GM19455 (cell line): ENCODE measurements around the gene TOP1.

Source experiments
- ATAC-seq: cut with Tn5 transposase; IDR thresholded peaks from one replicate; pipeline ENCODE4 v1.9.1; 2021; ENCODE audit not compliant: unreplicated experiment

Gene TOP1

DNA sequence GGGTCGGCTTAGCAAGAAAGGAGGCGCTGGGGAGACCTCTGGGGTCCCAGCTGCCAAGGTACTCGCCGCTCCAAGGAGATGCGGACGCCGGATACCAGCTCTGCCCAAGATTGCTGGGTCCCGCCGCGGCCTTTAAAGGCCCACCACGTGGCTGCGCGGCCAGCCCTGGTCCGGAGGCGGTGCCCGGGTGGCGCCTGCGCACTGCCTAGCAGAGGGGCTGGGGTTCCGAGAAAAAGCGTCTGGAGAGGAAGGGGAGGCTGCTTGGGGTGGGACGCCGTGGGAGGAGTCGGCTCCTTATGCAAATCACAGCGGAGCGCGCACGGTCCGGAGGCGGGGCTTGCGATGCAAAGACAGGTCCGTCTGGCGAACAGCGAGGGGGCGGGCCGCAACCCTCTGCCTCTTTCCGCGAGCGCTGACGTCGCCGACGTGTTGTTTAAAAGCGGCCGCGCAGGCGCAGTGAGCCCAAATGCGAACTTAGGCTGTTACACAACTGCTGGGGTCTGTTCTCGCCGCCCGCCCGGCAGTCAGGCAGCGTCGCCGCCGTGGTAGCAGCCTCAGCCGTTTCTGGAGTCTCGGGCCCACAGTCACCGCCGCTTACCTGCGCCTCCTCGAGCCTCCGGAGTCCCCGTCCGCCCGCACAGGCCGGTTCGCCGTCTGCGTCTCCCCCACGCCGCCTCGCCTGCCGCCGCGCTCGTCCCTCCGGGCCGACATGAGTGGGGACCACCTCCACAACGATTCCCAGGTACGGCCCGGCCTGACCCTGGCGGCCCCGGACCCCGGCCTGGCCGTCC lies at the start of gene TOP1:
TOP1 (plus strand) TSS at position 464 of the 791 bp plus-strand sequence; CDS start at position 710, 246 bp downstream.
- peak; percentile 94 for ATAC-seq

DNA sequence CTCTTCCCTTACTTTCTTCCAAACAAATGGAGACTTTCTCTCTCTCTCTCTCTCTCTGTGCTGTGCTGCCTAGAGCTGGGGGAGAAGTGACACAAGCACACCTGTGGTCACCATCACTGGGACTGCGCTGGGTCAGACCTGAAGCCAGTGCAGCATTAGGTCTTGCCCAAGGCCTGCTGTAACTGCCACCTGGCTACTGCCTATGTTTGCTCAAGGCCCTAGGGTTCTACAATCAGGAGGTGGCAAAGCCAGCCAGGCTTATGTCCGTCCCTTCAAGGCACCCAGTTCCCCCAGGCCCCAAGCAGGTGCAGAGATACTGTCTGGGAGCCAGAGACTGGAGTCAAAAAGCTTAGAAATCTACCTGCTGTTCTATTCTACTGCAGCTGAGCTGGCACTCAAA lies 49.4 kb upstream of the TOP1 start:
- no peak for ATAC-seq

GRCh38 chr20:40980106-40980827 lies 48.4 kb upstream of the TOP1 start:
- no peak for ATAC-seq

GRCh38 chr20:40980828-40981310 lies 47.8 kb upstream of the TOP1 start:
- ATAC-seq: no peak

GRCh38 chr20:40982415-40983145 lies 46.0 kb upstream of the TOP1 start:
- ATAC-seq: no peak

DNA sequence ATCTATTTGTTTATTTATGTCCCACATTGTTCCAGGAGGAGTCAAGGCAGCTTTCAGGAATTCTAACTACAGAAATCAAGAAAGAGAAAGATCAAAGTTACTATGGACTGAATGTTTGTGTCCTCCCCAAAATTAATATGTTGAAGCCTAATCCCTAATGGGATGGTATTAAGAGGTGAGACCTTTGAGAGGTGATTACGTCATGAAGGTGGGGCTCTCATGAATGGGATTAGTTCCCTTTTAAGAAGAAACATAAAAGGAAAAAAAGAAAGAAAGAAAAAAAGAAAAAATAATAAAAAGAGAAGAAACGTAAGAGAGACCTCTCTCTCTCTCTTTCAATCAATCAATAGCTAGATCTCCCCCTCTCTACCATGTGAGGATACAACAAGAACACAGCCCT lies 44.7 kb upstream of the TOP1 start:
- ATAC-seq: no peak

DNA sequence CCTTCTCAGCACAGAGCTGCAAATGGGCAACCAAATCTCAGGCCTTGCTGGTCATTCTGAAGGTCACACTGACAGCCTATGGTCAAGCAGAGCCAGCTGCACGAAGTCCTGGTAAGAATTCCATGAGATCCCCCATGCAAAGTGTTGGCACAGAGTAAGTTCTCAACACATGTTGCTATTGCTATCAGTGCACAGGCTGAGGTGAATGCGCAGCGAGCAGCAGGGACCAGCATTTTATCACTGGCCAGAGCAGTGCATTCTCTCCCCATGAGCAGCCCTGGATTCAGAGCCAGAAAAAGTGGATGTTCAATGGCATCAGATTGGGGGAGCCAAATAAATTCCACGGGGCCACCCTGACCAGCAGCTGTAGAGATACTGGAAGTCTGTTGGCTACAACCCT lies 44.1 kb upstream of the TOP1 start:
- no peak for ATAC-seq

GRCh38 chr20:40986774-40987173 lies 41.8 kb upstream of the TOP1 start:
- ATAC-seq: no peak

DNA sequence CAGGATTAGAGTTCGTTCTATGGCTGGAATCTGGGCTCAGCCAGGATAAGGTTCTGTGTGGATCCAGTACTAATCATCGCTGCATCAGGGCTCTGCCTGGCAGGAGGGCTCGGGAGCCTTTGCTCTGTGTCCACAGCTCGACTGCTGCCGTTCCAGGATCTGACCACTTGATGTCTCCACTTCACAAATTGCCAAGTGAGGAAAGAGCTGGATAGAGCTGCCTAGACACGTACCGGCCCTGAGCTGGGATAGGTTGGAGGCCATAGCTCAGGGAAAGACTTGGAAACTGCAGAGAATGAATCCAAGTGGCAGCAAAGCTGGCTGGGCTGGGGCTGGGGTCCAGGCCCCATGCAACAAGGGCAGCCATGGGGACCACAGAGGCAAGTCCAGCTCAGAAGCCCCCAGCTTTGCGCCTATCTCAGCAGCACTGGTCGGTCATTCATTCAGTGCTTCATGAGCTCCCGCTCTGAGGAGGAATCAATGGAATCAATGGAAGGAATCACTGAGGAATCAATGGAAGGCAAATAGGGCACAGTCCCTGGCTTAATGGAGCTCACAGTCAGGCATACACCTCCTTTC lies 38.0 kb upstream of the TOP1 start:
- no peak for ATAC-seq

DNA sequence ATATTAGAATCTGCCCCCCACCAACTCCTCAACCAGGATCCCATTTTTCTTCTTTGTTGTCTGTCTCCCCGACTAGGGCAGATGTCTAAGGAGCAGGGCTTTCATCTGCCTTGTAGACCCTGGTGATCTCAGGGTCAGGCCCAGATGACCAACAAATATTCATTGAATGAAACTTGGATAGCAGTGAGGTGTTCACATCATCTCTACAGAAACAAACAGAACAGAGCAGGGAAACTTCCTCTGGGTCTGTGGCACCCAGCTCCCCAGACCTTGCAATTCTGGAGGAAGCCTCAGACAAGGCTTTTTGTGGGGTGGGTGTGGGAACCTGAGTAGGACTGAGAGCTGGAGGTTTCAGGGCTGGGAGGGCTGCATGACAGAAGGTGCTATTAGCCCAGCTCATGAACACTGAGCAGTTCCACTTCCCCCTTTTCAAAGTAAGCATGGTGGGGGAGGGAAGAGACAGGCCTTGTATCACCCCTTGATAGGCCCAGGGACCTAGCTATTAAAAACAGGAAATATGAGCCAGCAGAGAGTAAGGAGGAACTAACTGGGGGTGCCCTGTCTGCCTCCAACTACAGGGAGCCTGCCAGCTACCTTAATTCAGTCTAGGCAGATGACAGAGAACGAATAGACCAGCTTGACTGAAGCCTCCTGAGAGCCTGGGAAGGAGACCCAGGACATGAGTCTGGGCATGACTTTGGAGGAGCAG lies 37.3 kb upstream of the TOP1 start:
- peak; percentile 93 for ATAC-seq

DNA sequence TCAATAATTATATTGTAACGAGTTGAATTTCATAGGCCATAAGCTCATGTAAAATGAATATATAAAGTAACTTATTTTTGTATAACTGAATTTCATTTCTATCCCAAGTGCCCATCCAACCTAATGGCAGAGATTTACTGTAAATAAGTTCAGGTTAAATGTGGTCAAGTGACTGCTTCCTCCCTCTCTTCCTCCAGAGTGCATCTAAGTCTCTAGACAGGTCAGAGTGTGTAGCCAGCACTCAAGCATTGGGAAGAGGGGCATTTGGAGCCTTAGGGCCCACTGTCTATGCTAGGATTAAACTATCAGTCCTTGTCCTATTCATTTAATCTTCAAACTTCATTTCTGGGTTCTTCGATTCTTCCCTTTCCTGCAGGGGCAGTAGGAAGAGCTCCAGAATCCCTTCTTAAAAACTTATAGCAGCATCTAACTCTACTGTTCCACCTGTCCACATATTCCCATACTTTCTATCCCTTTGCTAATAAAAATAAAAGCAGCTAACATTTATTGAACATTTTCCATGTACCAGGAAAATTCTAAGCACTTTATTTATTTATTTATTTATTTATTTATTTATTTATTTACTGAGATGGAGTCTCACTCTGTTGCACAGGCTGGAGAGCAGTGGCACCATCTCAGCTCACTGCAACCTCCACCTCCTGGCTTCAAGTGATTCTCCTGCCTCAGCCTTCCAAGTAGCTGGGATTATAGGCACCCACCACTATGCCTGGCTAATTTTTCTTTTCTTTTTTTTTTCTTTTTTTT lies 36.1 kb upstream of the TOP1 start:
- ATAC-seq: no peak

GRCh38 chr20:40993794-40994540 lies 34.7 kb upstream of the TOP1 start:
- no peak for ATAC-seq

DNA sequence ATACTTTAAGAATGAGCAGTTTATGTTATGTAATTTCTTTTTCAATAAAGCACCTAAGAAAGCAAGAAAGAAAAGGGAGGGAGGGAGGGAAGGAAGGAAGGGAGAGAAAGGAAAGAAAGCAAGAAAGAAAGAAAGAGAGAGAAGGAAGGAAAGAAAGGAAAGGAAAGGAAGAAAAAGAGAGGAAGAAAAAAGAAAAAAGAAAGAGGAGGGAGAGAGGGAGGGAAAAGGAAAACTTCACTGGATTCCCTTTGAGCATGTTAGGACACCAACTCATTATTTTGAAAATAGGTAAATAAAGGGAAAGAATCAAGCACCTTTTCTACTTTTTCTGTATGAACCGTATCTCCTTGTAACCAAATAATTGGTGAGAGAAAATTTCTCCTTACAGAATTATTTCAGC lies 32.3 kb upstream of the TOP1 start:
- no peak for ATAC-seq

DNA sequence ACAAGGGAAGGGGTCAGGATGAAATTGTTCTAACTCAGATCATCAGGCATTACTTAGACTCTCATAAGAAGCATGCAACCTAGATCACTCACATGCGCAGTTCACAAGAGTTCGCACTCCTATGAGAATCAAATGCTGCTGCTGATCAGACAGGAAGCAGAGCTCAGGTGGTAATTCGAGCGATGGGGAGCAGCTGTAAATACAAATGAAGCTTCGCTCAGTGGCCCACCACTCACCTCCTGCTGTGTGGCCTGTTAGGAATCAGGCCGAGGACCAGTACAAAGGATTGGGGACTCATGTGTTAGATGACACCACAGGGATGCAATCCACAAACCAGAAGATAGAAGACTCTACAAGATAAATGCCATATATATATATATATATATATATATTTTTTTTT lies 31.5 kb upstream of the TOP1 start:
- no peak for ATAC-seq

- ATAC-seq: no peak
These were observed 28.8 kb upstream of the TOP1 start for GRCh38 chr20:40999841-41000240.

DNA sequence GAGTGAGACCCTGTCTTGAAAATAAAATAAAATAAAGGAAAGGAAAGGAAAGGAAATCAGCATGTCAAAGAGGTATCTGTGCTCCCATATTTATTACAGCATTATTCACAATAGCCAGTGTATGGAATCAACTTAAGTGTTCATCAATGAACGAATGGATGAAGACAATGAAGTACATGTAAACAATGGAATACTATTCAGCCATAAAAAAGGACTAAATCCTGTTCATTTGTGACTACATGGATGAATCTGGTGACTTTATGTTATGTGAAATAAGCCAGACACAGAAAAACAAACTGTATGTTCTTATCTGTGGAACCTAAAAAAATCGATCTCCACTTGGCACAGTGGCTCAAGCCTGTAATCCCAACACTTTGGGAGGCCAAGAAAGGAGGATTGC lies 28.0 kb upstream of the TOP1 start:
- no peak for ATAC-seq

GRCh38 chr20:41001497-41001896 lies 27.1 kb upstream of the TOP1 start:
- ATAC-seq: no peak

DNA sequence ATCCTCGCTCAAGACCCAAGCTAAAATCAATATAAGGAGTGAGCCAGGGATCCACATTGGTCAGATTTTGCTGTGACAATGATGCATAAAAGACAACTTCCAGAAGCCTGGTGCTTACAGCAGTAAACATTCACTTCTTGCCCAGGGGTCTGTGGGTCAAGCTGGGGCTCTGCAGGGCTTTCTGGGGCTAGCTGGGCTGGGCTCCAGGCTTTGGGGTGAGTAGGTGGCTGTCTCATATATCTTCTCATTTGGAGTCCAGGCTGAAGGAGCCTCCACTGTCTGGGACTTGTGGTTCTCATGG lies 25.8 kb upstream of the TOP1 start:
- no peak for ATAC-seq

GRCh38 chr20:41003143-41003935 lies 25.3 kb upstream of the TOP1 start:
- no peak for ATAC-seq
